Fibroblast of lung (primary cell): ENCODE results near the gene RUNDC3A. TPM values are rescaled to one million over a fixed set of nuclear protein-coding genes. Genes with fewer than 3 reads are reported as not detected.
"Not testable (repeated sequence)": the region's sequence is repeated elsewhere in the genome, so short reads cannot be mapped to it uniquely, and the experiment has no call there.

Source experiments
- DNase-seq, 2 donors: peaks; one replicate each; pipeline versions ENCODE4 v3.0.0 to v3.0.0-alpha.2; 2010; ENCODE audit warnings: low read depth in 2 of 2
- H2AFZ ChIP-seq: 2 replicates; pipeline ENCODE4 v1.5.1; 2012; ENCODE audit warnings: low read length, control low read depth, inconsistent platforms
- H3K27ac ChIP-seq: 2 replicates; pipeline ENCODE4 v1.5.1; 2011; ENCODE audit warnings: low read length, control low read depth; ENCODE audit not compliant: insufficient read depth
- H3K27me3 ChIP-seq: 2 replicates; pipeline ENCODE4 v1.5.1; 2011; ENCODE audit warnings: mild to moderate bottlenecking, low read length; ENCODE audit not compliant: control insufficient read depth, insufficient read depth
- H3K36me3 ChIP-seq: 2 replicates; pipeline ENCODE4 v1.5.1; 2011; ENCODE audit warnings: low read length; ENCODE audit not compliant: control insufficient read depth, insufficient read depth
- H3K4me1 ChIP-seq: 2 replicates; pipeline ENCODE4 v1.5.1; 2011; ENCODE audit warnings: low read length; ENCODE audit not compliant: control insufficient read depth, insufficient read depth; ENCODE audit errors: extremely low read depth
- H3K4me2 ChIP-seq: 2 replicates; pipeline ENCODE4 v1.5.1; 2011; ENCODE audit warnings: low read length, control low read depth; ENCODE audit not compliant: insufficient read depth; ENCODE audit errors: extremely low read depth
- H3K4me3 ChIP-seq, 4 experiments: fragments of 200-600 bp in 1 of 4; sonication (generic) in 1 of 4; replicated peaks in 1 of 4; 2 replicates each; pipeline ENCODE4 v1.5.1; 2011 to 2016; ENCODE audit warnings: low read length in 4 of 4, low read depth in 3 of 4, mild to moderate bottlenecking in 3 of 4, control low read depth in 2 of 4, inconsistent platforms in 1 of 4, mixed read lengths in 1 of 4; ENCODE audit not compliant: insufficient read depth in 1 of 4; ENCODE audit errors: control extremely low read depth in 1 of 4
- H3K79me2 ChIP-seq: 2 replicates; pipeline ENCODE4 v1.5.1; 2012; ENCODE audit warnings: mild to moderate bottlenecking, low read length, inconsistent platforms; ENCODE audit not compliant: control insufficient read depth, insufficient read depth
- H3K9ac ChIP-seq: 2 replicates; pipeline ENCODE4 v1.5.1; 2011; ENCODE audit warnings: mild to moderate bottlenecking, low read length, control low read depth; ENCODE audit not compliant: insufficient read depth
- H3K9me3 ChIP-seq: 2 replicates; pipeline ENCODE4 v1.5.1; 2012; ENCODE audit warnings: low read depth, low read length; ENCODE audit not compliant: control insufficient read depth, insufficient read depth
- H4K20me1 ChIP-seq: 2 replicates; pipeline ENCODE4 v1.5.1; 2011; ENCODE audit warnings: low read length; ENCODE audit not compliant: control insufficient read depth, insufficient read depth; ENCODE audit errors: extremely low read depth
- CTCF ChIP-seq, 2 donors: IDR thresholded peaks in 1 of 2; conservative IDR thresholded peaks in 1 of 2; 1 replicate in 1 of 2; 2 replicates in 1 of 2; pipeline ENCODE4 v1.5.1; 2011 to 2012; ENCODE audit warnings: low read length in 2 of 2, control low read depth in 1 of 2, inconsistent platforms in 1 of 2, low read depth in 1 of 2, mild to moderate bottlenecking in 1 of 2
- EZH2 ChIP-seq: IDR thresholded peaks from 2 replicates; pipeline ENCODE4 v1.5.1; 2012; ENCODE audit warnings: low read length, control low read depth, mild to moderate bottlenecking; ENCODE audit errors: missing control alignments
- polyA plus RNA-seq, 2 donors: library from polyadenylated mRNA; depleted of rRNA in 1 of 2; stranded (reverse) in 1 of 2; unstranded in 1 of 2; fragments of >200 nt; gene quantifications; 2 replicates each; pipeline ENCODE4 v1.2.1, GENCODE V29; 2011 to 2012; ENCODE audit warnings: missing spikeins in 1 of 2
- total RNA-seq: library from RNA; depleted of rRNA; stranded (reverse); fragments of >200 nt; gene quantifications from 2 replicates; pipeline ENCODE4 v1.2.1, GENCODE V29; 2014

RUNDC3A gene
- total and polyA plus RNA-seq, 2 donors (not counting 1 experiment from before 2014, with no cell fraction given), result not detected

DNA sequence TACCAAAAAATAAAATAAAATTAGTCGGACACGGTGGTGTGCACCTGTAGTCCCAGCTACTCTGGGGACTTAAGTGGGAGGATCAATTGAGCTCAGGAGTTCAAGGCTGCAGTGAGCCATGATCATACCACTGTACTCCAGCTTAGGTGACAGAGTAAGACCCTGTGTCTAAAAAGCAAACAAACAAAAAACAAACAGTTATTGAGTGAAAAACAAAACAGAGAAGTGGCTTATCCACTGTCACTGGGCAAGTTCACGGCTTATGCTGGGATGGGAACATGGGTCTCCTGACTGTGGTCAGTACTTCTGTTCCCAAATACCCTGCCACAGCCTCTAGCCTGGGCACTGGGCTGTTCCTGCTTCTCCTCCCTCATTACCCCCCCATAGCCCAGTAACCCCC lies 27.2 kb downstream of the RUNDC3A start:
- no peaks in the 10 kb centered on the region for H4K20me1 ChIP-seq
- no peak overlapping the region for H3K4me2 ChIP-seq
- no peaks in the 10 kb centered on the region for H3K36me3 ChIP-seq
- no peaks in the 10 kb centered on the region for H3K27me3 ChIP-seq
- H3K4me1 ChIP-seq, result no peaks in the 10 kb centered on the region
- H3K27ac ChIP-seq, result no peak overlapping the region
- TF ChIP-seq CTCF (conservative IDR thresholded peaks at IDR 0.05 in 1 of 2, IDR thresholded peaks at IDR 0.05 in 1 of 2; ENCODE audit: low read depth in 1 of 2, low read length in 2 of 2) (no peak), EZH2 (no peak)
- no peak for DNase-seq
- no peaks in the 10 kb centered on the region for H3K9me3 ChIP-seq
- H2AFZ ChIP-seq, result no peak overlapping the region
- H3K9ac ChIP-seq, result no peak overlapping the region
- H3K79me2 ChIP-seq, result no peaks in the 10 kb centered on the region
- no peak overlapping the region for H3K4me3 ChIP-seq

DNA sequence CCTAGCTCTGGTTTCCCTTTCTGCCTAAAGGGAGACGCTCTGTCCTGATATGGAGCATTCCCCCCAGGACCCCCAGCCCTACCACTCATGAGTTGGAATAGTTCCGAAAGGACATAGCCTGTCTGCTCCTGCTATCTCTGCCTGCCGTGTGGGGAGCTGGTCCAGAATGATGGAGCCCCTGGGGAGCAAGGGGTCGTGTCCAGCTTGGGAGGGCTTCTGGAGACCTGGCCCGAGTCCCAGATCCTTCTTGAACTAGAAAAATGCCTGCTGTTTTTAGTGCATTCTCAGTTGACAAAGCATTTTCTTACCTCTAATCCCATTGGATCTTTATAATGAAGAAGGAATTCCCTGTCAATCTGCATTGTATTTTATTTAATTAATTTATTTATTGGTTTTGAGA lies 27.6 kb downstream of the RUNDC3A start:
- Histone ChIP-seq H2AFZ (no peak overlapping the region), H3K27ac (no peak overlapping the region), H3K79me2 (no peaks in the 10 kb centered on the region), H3K27me3 (no peaks in the 10 kb centered on the region), H3K4me3 (no peak overlapping the region), H3K9me3 (no peaks in the 10 kb centered on the region), H3K36me3 (no peaks in the 10 kb centered on the region), H3K4me1 (no peaks in the 10 kb centered on the region), H4K20me1 (no peaks in the 10 kb centered on the region), H3K9ac (no peak overlapping the region), H3K4me2 (no peak overlapping the region)
- no peak for DNase-seq
- TF ChIP-seq CTCF (conservative IDR thresholded peaks at IDR 0.05 in 1 of 2, IDR thresholded peaks at IDR 0.05 in 1 of 2; ENCODE audit: low read depth in 1 of 2, low read length in 2 of 2) (no peak), EZH2 (no peak)

DNA sequence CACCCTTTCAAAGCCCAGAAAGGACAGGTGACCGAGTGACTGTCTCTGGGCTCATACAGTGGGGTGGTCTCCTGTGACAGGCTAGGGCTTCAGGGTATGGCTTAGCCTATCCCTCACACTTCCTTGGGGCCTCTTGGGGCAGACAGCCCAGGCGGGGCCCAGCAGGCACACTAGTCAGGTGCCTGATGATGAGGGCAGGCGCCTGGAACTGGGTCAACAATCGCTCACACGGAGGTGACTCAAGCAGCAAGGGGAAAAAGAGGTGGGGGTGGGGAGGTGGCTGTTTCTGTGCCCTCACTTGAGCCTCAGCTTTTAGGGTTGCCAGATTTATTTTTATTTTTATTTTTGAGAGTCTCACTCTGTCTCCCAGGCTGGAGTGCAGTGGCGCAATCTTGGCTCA lies 30.3 kb downstream of the RUNDC3A start:
- H3K79me2 ChIP-seq, result no peaks in the 10 kb centered on the region
- no peak overlapping the region for H3K4me3 ChIP-seq
- H3K4me1 ChIP-seq, result no peaks in the 10 kb centered on the region
- no peaks in the 10 kb centered on the region for H4K20me1 ChIP-seq
- no peak overlapping the region for H3K27ac ChIP-seq
- no peak for TF ChIP-seq EZH2
- TF ChIP-seq CTCF (conservative IDR thresholded peaks at IDR 0.05 in 1 of 2, IDR thresholded peaks at IDR 0.05 in 1 of 2; ENCODE audit: low read depth in 1 of 2, low read length in 2 of 2), result no peak
- no peak overlapping the region for H2AFZ ChIP-seq
- H3K27me3 ChIP-seq, result no peaks in the 10 kb centered on the region
- H3K36me3 ChIP-seq, result no peaks in the 10 kb centered on the region
- no peak for DNase-seq
- no peak overlapping the region for H3K9ac ChIP-seq
- no peak overlapping the region for H3K4me2 ChIP-seq
- no peaks in the 10 kb centered on the region for H3K9me3 ChIP-seq

DNA sequence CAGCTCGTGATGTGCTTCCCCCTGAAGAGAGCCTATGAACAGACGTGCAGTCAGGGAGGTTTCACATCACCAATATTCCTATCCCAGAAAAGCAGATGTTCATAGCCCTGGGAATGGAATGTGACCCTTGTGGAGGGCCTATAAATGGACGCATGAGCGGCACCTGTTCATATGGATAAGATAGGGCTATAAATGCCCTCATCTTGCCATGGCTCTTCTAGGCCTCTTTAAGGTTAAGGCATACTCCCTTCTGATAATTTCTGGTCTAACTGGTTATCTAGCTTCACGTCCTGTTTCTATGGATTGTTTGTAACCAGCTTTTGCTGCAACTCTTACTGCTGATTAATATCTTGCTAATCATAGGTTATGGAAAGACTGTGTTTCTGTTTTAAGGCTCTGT lies 32.2 kb downstream of the RUNDC3A start:
- not testable (repeated sequence) for H3K27ac ChIP-seq, H2AFZ ChIP-seq, DNase-seq, H3K4me2 ChIP-seq, H3K27me3 ChIP-seq, H3K9me3 ChIP-seq, H3K36me3 ChIP-seq, H3K79me2 ChIP-seq, H3K9ac ChIP-seq, H3K4me1 ChIP-seq, H3K4me3 ChIP-seq, H4K20me1 ChIP-seq
